Breast epithelium (tissue), 3 donors: ENCODE results near the gene ALG3.

Source experiments
- CTCF ChIP-seq, 3 donors: fragments of 450-650 bp; IDR thresholded peaks; one replicate each; pipeline ENCODE4 v1.5.1; 2016 to 2017; ENCODE audit warnings: antibody characterized with exemption in 3 of 3, mild to moderate bottlenecking in 3 of 3, moderate library complexity in 3 of 3
- POLR2A ChIP-seq: fragments of 450-650 bp; IDR thresholded peaks from one replicate; pipeline ENCODE4 v1.6.1; 2016; ENCODE audit warnings: antibody characterized with exemption, mild to moderate bottlenecking, moderate library complexity
- POLR2AphosphoS5 ChIP-seq, 3 donors: sonication (generic); formaldehyde crosslinking; IDR thresholded peaks; one replicate each; pipeline ENCODE4 v1.6.1; 2017; ENCODE audit warnings: antibody characterized with exemption in 3 of 3

- TF ChIP-seq CTCF (IDR thresholded peaks at IDR 0.05) (no peak), POLR2AphosphoS5 (IDR thresholded peaks at IDR 0.05) (no peak), POLR2A (no peak)
Measured at GRCh38 chr3:184240384-184241140, 8.2 kb downstream of the ALG3 start.
